Upper lobe of left lung (tissue), 6 donors: Measurements from ENCODE around the gene LGALS9. TPM values are rescaled to one million over a fixed set of nuclear protein-coding genes. Genes with fewer than 3 reads are reported as not detected.
"Not testable (repeated sequence)": the region's sequence is repeated elsewhere in the genome, so short reads cannot be mapped to it uniquely, and the experiment has no call there.

ENCODE experiments used
- ATAC-seq, 2 donors: fragments of 200-7000 bp; cut with Tn5 transposase; one replicate each; pipeline ENCODE4 v1.9.1; 2022; ENCODE audit warnings: mild to moderate bottlenecking in 2 of 2, moderate library complexity in 2 of 2; ENCODE audit not compliant: low FRiP score in 2 of 2
- DNase-seq, 2 donors: peaks; one replicate each; pipeline ENCODE4 v3.0.0-alpha.2; 2019 to 2020
- H3K27ac ChIP-seq, 4 donors: fragments of 200-600 bp; sonication (generic); one replicate each; pipeline ENCODE4 v1.5.1; 2016 to 2019
- H3K27me3 ChIP-seq, 4 donors: fragments of 200-600 bp; sonication (generic); one replicate each; pipeline ENCODE4 v1.5.1; 2017 to 2019
- H3K36me3 ChIP-seq, 4 donors: fragments of 200-600 bp; sonication (generic); one replicate each; pipeline ENCODE4 v1.5.1; 2016 to 2019
- H3K4me1 ChIP-seq, 4 donors: fragments of 200-600 bp; sonication (generic); one replicate each; pipeline ENCODE4 v1.5.1; 2018 to 2019
- H3K4me3 ChIP-seq, 4 donors: fragments of 200-600 bp; sonication (generic); one replicate each; pipeline ENCODE4 v1.5.1; 2017 to 2019; ENCODE audit warnings: mild to moderate bottlenecking in 2 of 4, moderate library complexity in 1 of 4
- H3K9me3 ChIP-seq, 4 donors: fragments of 200-600 bp; sonication (generic); one replicate each; pipeline ENCODE4 v1.5.1; 2018 to 2019
- CTCF ChIP-seq, 6 experiments: fragments of 450-650 bp in 4 of 6; fragments of 200-600 bp in 2 of 6; sonication (generic) in 2 of 6; IDR thresholded peaks; one replicate each; pipeline ENCODE4 v1.5.1; 2016 to 2019; ENCODE audit warnings: antibody characterized with exemption in 6 of 6
- EP300 ChIP-seq, 4 donors: sonication (generic); formaldehyde crosslinking; IDR thresholded peaks; one replicate each; pipeline ENCODE4 v1.5.1; 2017; ENCODE audit warnings: antibody characterized with exemption in 4 of 4, control low read depth in 2 of 4
- POLR2A ChIP-seq, 4 donors: fragments of 450-650 bp; IDR thresholded peaks; one replicate each; pipeline ENCODE4 v1.5.1; 2016 to 2017; ENCODE audit warnings: antibody characterized with exemption in 4 of 4, mild to moderate bottlenecking in 2 of 4
- POLR2AphosphoS5 ChIP-seq, 2 donors: sonication (generic); formaldehyde crosslinking; IDR thresholded peaks; one replicate each; pipeline ENCODE4 v1.5.1; 2017; ENCODE audit warnings: antibody characterized with exemption in 2 of 2
- WGBS, 2 donors: methylation state at CpG; one replicate each; pipeline ENCODE4 v1.1.5; 2017 to 2018; 5-methylcytosine and 5-hydroxymethylcytosine counted together
- total RNA-seq, 6 donors: library from RNA; depleted of rRNA in 4 of 6; stranded (reverse); fragments of >200 nt in 4 of 6; gene quantifications; one replicate each; pipeline versions ENCODE4 v1.1.0 to v1.2.1, GENCODE V29; 2016 to 2021
- donor health status: DM: no; HTN: no; CAD: no; lungs with moderate emphysema.
- donor health status: DM: no; HTN: yes; CAD: no; lungs with severe emphysema.

The LGALS9 gene
- total RNA-seq, 6 donors from 2014 or later: 64.6 to 238 (median 150) TPM

- no peaks in the 10 kb centered on the region for H3K9me3 ChIP-seq
- no peaks in the 10 kb centered on the region for H3K27me3 ChIP-seq
- 93 to 96% methylated on average over 7 of the region's 7 CpGs for WGBS, 2 donors
- ATAC-seq (no peak), DNase-seq (no peak)
- TF ChIP-seq POLR2AphosphoS5 (IDR thresholded peaks at IDR 0.05) (no peak), EP300 (IDR thresholded peaks at IDR 0.05) (no peak), POLR2A (IDR thresholded peaks at IDR 0.05) (no peak), CTCF (IDR thresholded peaks at IDR 0.05) (no peak)
- no peak overlapping the region for H3K4me3 ChIP-seq
- no peak overlapping the region for H3K27ac ChIP-seq
- H3K36me3 ChIP-seq: no peaks in the 10 kb centered on the region
- H3K4me1 ChIP-seq: no peaks in the 10 kb centered on the region
Measured at GRCh38 chr17:27669136-27669535, 38.1 kb downstream of the LGALS9 start.

GRCh38 chr17:27669850-27670249 lies 38.9 kb downstream of the LGALS9 start:
- H3K27ac ChIP-seq: no peak overlapping the region
- DNase-seq (no peak), ATAC-seq (no peak)
- H3K27me3 ChIP-seq: no peaks in the 10 kb centered on the region
- H3K4me3 ChIP-seq: no peak overlapping the region
- no peaks in the 10 kb centered on the region for H3K4me1 ChIP-seq
- TF ChIP-seq EP300 (IDR thresholded peaks at IDR 0.05) (no peak), POLR2A (IDR thresholded peaks at IDR 0.05) (no peak), CTCF (IDR thresholded peaks at IDR 0.05) (no peak), POLR2AphosphoS5 (IDR thresholded peaks at IDR 0.05) (no peak)
- H3K36me3 ChIP-seq: no peaks in the 10 kb centered on the region
- no peaks in the 10 kb centered on the region for H3K9me3 ChIP-seq
- 63 to 78% methylated on average over 5 of the region's 5 CpGs for WGBS, 2 donors

GRCh38 chr17:27670791-27671590 lies 40.0 kb downstream of the LGALS9 start:
- ATAC-seq (no peak), DNase-seq (no peak)
- WGBS, 2 donors: 82 to 84% methylated on average over 7 to 12 of the region's 12 CpGs
- Histone ChIP-seq H3K27ac (no peak overlapping the region), H3K9me3 (no peaks in the 10 kb centered on the region), H3K4me3 (no peak overlapping the region), H3K36me3 (no peaks in the 10 kb centered on the region), H3K4me1 (no peaks in the 10 kb centered on the region), H3K27me3 (no peaks in the 10 kb centered on the region)
- no peak for TF ChIP-seq POLR2A (IDR thresholded peaks at IDR 0.05)
- TF ChIP-seq POLR2AphosphoS5 (IDR thresholded peaks at IDR 0.05): no peak
- TF ChIP-seq EP300 (IDR thresholded peaks at IDR 0.05): no peak
- TF ChIP-seq CTCF (IDR thresholded peaks at IDR 0.05): no peak

GRCh38 chr17:27671591-27671910 lies 40.6 kb downstream of the LGALS9 start:
- ATAC-seq: no peak
- Histone ChIP-seq H3K36me3 (no peaks in the 10 kb centered on the region), H3K9me3 (no peaks in the 10 kb centered on the region), H3K4me3 (no peak overlapping the region), H3K27ac (no peak overlapping the region), H3K27me3 (no peaks in the 10 kb centered on the region), H3K4me1 (no peaks in the 10 kb centered on the region)
- WGBS, 2 donors: 86 to 91% methylated on average over 2 of the region's 2 CpGs
- DNase-seq: no peak
- TF ChIP-seq POLR2AphosphoS5 (IDR thresholded peaks at IDR 0.05): no peak
- TF ChIP-seq POLR2A (IDR thresholded peaks at IDR 0.05): no peak
- no peak for TF ChIP-seq CTCF (IDR thresholded peaks at IDR 0.05)
- no peak for TF ChIP-seq EP300 (IDR thresholded peaks at IDR 0.05)

GRCh38 chr17:27671977-27672480 lies 41.0 kb downstream of the LGALS9 start:
- 65 to 80% methylated on average over 5 to 6 of the region's 6 CpGs for WGBS, 2 donors
- not testable (repeated sequence) for ATAC-seq, H3K4me3 ChIP-seq, DNase-seq, H3K4me1 ChIP-seq, H3K27ac ChIP-seq, H3K27me3 ChIP-seq, H3K36me3 ChIP-seq, H3K9me3 ChIP-seq
